Measurements from ENCODE around the gene PPP3R1.

PPP3R1 gene

GRCh38 chr2:68218343-68218901 is 33.9 kb downstream of the PPP3R1 start:
- no peak overlapping the region for H3K27ac Mint-ChIP-seq
- peaks cover 23% of the 10 kb centered on the region for H3K9me3 Mint-ChIP-seq
- DNase-seq, result no peak
- peaks cover 54% of the 10 kb centered on the region for H3K36me3 Mint-ChIP-seq (ENCODE audit: low read depth)
- peaks cover 12% of the 10 kb centered on the region for H3K4me1 Mint-ChIP-seq
- TF ChIP-seq CTCF (IDR thresholded peaks at IDR 0.05), result no peak
- H3K4me3 Mint-ChIP-seq, result no peak overlapping the region
- H3K27me3 Mint-ChIP-seq (ENCODE audit: low read depth, poor library complexity), result peaks cover 3% of the 10 kb centered on the region

- Mint-ChIP-seq H3K9me3 (peaks cover 23% of the 10 kb centered on the region), H3K27me3 (ENCODE audit: low read depth, poor library complexity) (peaks cover 3% of the 10 kb centered on the region), H3K36me3 (ENCODE audit: low read depth) (peaks cover 56% of the 10 kb centered on the region), H3K27ac (no peak overlapping the region), H3K4me1 (peaks cover 12% of the 10 kb centered on the region), H3K4me3 (no peak overlapping the region)
- TF ChIP-seq CTCF (IDR thresholded peaks at IDR 0.05), result no peak
- no peak for DNase-seq
Observed at GRCh38 chr2:68217729-68218128, 34.6 kb downstream of the PPP3R1 start.

GRCh38 chr2:68216454-68217310 is 35.6 kb downstream of the PPP3R1 start:
- Mint-ChIP-seq H3K36me3 (ENCODE audit: low read depth) (peaks cover 55% of the 10 kb centered on the region), H3K27me3 (ENCODE audit: low read depth, poor library complexity) (peaks cover 3% of the 10 kb centered on the region), H3K27ac (no peak overlapping the region), H3K4me1 (peaks cover 12% of the 10 kb centered on the region), H3K9me3 (peaks cover 16% of the 10 kb centered on the region), H3K4me3 (no peak overlapping the region)
- DNase-seq, result peak; percentile 4
- TF ChIP-seq CTCF (IDR thresholded peaks at IDR 0.05), result no peak

GRCh38 chr2:68214381-68214780 is 38.0 kb downstream of the PPP3R1 start:
- peaks cover 12% of the 10 kb centered on the region for H3K4me1 Mint-ChIP-seq
- peaks cover 3% of the 10 kb centered on the region for H3K27me3 Mint-ChIP-seq (ENCODE audit: low read depth, poor library complexity)
- H3K4me3 Mint-ChIP-seq, result no peak overlapping the region
- H3K27ac Mint-ChIP-seq, result peak overlapping the region; percentile 16
- H3K9me3 Mint-ChIP-seq, result peaks cover 9% of the 10 kb centered on the region
- peaks cover 55% of the 10 kb centered on the region for H3K36me3 Mint-ChIP-seq (ENCODE audit: low read depth)
- TF ChIP-seq CTCF (IDR thresholded peaks at IDR 0.05), result no peak
- no peak for DNase-seq

GRCh38 chr2:68206793-68207192 is 45.5 kb downstream of the PPP3R1 start:
- Mint-ChIP-seq H3K9me3 (peaks cover 9% of the 10 kb centered on the region), H3K4me3 (no peak overlapping the region), H3K4me1 (peaks cover 6% of the 10 kb centered on the region), H3K36me3 (ENCODE audit: low read depth) (peaks cover 51% of the 10 kb centered on the region), H3K27me3 (ENCODE audit: low read depth, poor library complexity) (no peaks in the 10 kb centered on the region), H3K27ac (peak overlapping the region; percentile 85)
- TF ChIP-seq CTCF (IDR thresholded peaks at IDR 0.05), result no peak
- no peak for DNase-seq

All from nephron progenitor cell (in vitro differentiated cells).